ENCODE measurements around the gene SERPINB8. TPM values are rescaled to one million over a fixed set of nuclear protein-coding genes. Genes with fewer than 3 reads are reported as not detected.

SERPINB8 gene
- total and polyA plus RNA-seq, 9 of the 15 experiments (the other 6 are each of a cell fraction or from before 2014, with no cell fraction given) = 0.05 to 0.19 (median 0.09) TPM

- no peaks in the 10 kb centered on the region for H3K79me2 ChIP-seq (ENCODE audit: control insufficient read depth, insufficient read depth, low read length)
- no TSS peak for BruUV-seq (replicated peaks)
- no peaks in the 10 kb centered on the region for H3K36me3 ChIP-seq (ENCODE audit: control insufficient read depth, insufficient read depth, low read length)
- no peaks in the 10 kb centered on the region for H4K20me1 ChIP-seq (replicated peaks; ENCODE audit: control insufficient read depth, insufficient read depth, low read length)
- no peaks in the 10 kb centered on the region for H3K9me1 ChIP-seq (ENCODE audit: control insufficient read depth, insufficient read depth, low read length)
- H3K9ac ChIP-seq (ENCODE audit: insufficient read depth in 1 of 2, low read depth in 2 of 2, low read length in 2 of 2) = no peak overlapping the region
- H3K4me1 ChIP-seq (replicated peaks in 1 of 2; ENCODE audit: control insufficient read depth in 2 of 2, insufficient read depth in 2 of 2, low read length in 2 of 2) = no peaks in the 10 kb centered on the region
- 3% methylated on average over 5 of the region's 7 CpGs for WGBS (ENCODE audit: insufficient coverage, low coverage, missing lambda C conversion rate)
- ChIA-PET POLR2A (no interaction called here), CTCF (ENCODE audit: low intra/inter-chr PET ratio) (interaction anchor here (0.6 to 0.8 kb wide), 3 partner anchors 12 to 461 kb away, joined by 3 to 4 read pairs (median 3); no protein-coding TSS in a partner anchor)
- no peaks in the 10 kb centered on the region for H3K9me3 ChIP-seq (replicated peaks; ENCODE audit: control insufficient read depth, insufficient read depth, low read depth, low read length)
- DNase-seq (ENCODE audit: extremely low read depth in 1 of 4, low spot score in 3 of 4) (no peak), ATAC-seq (no peak), FAIRE-seq (no peak)
- no peak overlapping the region for H2AFZ ChIP-seq (ENCODE audit: low read depth, low read length)
- H3K4me2 ChIP-seq (ENCODE audit: insufficient read depth, low read length) = peak overlapping the region; percentile 29; the same call in 1 of the 2 replicates
- intact Hi-C loops (cut with micrococcal nuclease) = no loop called here
- no peak overlapping the region for H3K4me3 ChIP-seq
- TF ChIP-seq SNIP1 (IDR thresholded peaks at IDR 0.05; ENCODE audit: low read depth) (no peak), TAL1 (IDR thresholded peaks at IDR 0.05) (no peak), POU5F1 (IDR thresholded peaks at IDR 0.05; ENCODE audit: borderline replicate concordance, low read depth, low read length, partially characterized antibody) (no peak), SREBF1 (IDR thresholded peaks at IDR 0.05; ENCODE audit: borderline replicate concordance, low read depth, low read length) (no peak), MEF2D (tag; conservative IDR thresholded peaks at IDR 0.05; ENCODE audit: low read depth) (no peak), DMBX1 (CRISPR knock-in tag; IDR thresholded peaks at IDR 0.05; ENCODE audit: borderline replicate concordance) (no peak), ZC3H8 (IDR thresholded peaks at IDR 0.05) (no peak), SRF (CRISPR knock-in tag; IDR thresholded peaks at IDR 0.05) (no peak), FOXM1 (IDR thresholded peaks at IDR 0.05; ENCODE audit: low read depth) (no peak), FOXM1 (CRISPR knock-in tag; IDR thresholded peaks at IDR 0.05; ENCODE audit: low read depth) (no peak), ILF3 (IDR thresholded peaks at IDR 0.05; ENCODE audit: borderline replicate concordance) (no peak), TEAD2 (tag; IDR thresholded peaks at IDR 0.05) (no peak), BCLAF1 (IDR thresholded peaks at IDR 0.05; ENCODE audit: borderline replicate concordance in 1 of 2, control insufficient read depth in 1 of 2, low read depth in 2 of 2, low read length in 1 of 2) (no peak)
- TF ChIP-seq, protein P1, sequence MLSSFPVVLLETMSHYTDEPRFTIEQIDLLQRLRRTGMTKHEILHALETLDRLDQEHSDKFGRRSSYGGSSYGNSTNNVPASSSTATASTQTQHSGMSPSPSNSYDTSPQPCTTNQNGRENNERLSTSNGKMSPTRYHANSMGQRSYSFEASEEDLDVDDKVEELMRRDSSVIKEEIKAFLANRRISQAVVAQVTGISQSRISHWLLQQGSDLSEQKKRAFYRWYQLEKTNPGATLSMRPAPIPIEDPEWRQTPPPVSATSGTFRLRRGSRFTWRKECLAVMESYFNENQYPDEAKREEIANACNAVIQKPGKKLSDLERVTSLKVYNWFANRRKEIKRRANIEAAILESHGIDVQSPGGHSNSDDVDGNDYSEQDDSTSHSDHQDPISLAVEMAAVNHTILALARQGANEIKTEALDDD (IDR thresholded peaks at IDR 0.05) = no peak
- no peak overlapping the region for H3K27ac ChIP-seq (ENCODE audit: extremely low read depth, low read depth, low read length)
- in situ Hi-C loops (cut with MboI) = loop anchor here (25.0 kb wide), 1 partner anchor 468 kb away; no protein-coding TSS in a partner anchor
- no peaks in the 10 kb centered on the region for H3K27me3 ChIP-seq (ENCODE audit: control insufficient read depth in 2 of 2, insufficient read depth in 2 of 2, low read length in 2 of 2)
Observed at GRCh38 chr18:63980027-63980426, 10.1 kb downstream of the SERPINB8 start.
